PC-9 (cell line): ENCODE data around the gene IQCK.

Experiments used
- CTCF ChIP-seq: fragments of 200-600 bp; sonication (generic); conservative IDR thresholded peaks from 2 replicates; pipeline ENCODE4 v1.6.1; 2017; ENCODE audit warnings: mixed run types, antibody characterized with exemption, mild to moderate bottlenecking, moderate library complexity
- EZH2 ChIP-seq: fragments of 200-600 bp; sonication (generic); IDR thresholded peaks from 2 replicates; pipeline ENCODE4 v1.8.0; 2017; ENCODE audit warnings: antibody characterized with exemption, low read depth

- TF ChIP-seq CTCF (no peak), EZH2 (no peak)
Measured at GRCh38 chr16:19833581-19833980, 115.5 kb downstream of the IQCK start.
